Thoracic aorta (tissue), 2 donors: ENCODE data around the gene KCNH8. TPM values are rescaled to one million over a fixed set of nuclear protein-coding genes. Genes with fewer than 3 reads are reported as not detected.

Experiments used
- ATAC-seq: fragments of 150-250 bp; one replicate; pipeline ENCODE4 v1.8.0; 2017; ENCODE audit warnings: low read depth; ENCODE audit not compliant: insufficient number of reproducible peaks, low FRiP score
- DNase-seq: peaks from one replicate; pipeline ENCODE4 v3.0.0-alpha.2; 2020; ENCODE audit warnings: low spot score
- H3K27ac ChIP-seq, 2 donors: fragments of 200-600 bp; sonication (generic); 1 replicate in 1 of 2; 2 replicates in 1 of 2; pipeline ENCODE4 v1.5.1; 2016; ENCODE audit warnings: mild to moderate bottlenecking in 2 of 2, moderate library complexity in 2 of 2
- H3K27me3 ChIP-seq: fragments of 200-600 bp; sonication (generic); replicated peaks from 2 replicates; pipeline ENCODE4 v1.6.0; 2016; ENCODE audit warnings: mild to moderate bottlenecking; ENCODE audit not compliant: insufficient read depth
- H3K36me3 ChIP-seq: fragments of 200-600 bp; sonication (generic); one replicate; pipeline ENCODE4 v1.5.1; 2016
- H3K4me1 ChIP-seq, 2 donors: fragments of 200-600 bp; sonication (generic); 1 replicate in 1 of 2; 2 replicates in 1 of 2; pipeline versions ENCODE4 v1.5.1 to v1.6.0; 2016; ENCODE audit warnings: low read depth in 2 of 2, mild to moderate bottlenecking in 1 of 2; ENCODE audit not compliant: control insufficient read depth in 1 of 2
- H3K4me3 ChIP-seq: fragments of 200-600 bp; sonication (generic); 2 replicates; pipeline ENCODE4 v1.5.1; 2016; ENCODE audit warnings: mild to moderate bottlenecking
- H3K9me3 ChIP-seq: fragments of 200-600 bp; sonication (generic); 2 replicates; pipeline ENCODE4 v1.5.1; 2016
- total RNA-seq, 2 donors: library from RNA; depleted of rRNA; stranded (reverse); fragments of >200 nt; gene quantifications; one replicate each; pipeline versions ENCODE4 v1.1.0 to v1.2.3, GENCODE V29; 2016
- TF ChIP-seq, protein P1 (sequence below): fragments of 200-600 bp; sonication (generic); IDR thresholded peaks from one replicate; pipeline ENCODE4 v1.5.1; 2019; ENCODE audit warnings: antibody characterized with exemption

Gene KCNH8
- total RNA-seq, 2 donors from 2014 or later: 0.07 TPM; not detected in 1

DNA sequence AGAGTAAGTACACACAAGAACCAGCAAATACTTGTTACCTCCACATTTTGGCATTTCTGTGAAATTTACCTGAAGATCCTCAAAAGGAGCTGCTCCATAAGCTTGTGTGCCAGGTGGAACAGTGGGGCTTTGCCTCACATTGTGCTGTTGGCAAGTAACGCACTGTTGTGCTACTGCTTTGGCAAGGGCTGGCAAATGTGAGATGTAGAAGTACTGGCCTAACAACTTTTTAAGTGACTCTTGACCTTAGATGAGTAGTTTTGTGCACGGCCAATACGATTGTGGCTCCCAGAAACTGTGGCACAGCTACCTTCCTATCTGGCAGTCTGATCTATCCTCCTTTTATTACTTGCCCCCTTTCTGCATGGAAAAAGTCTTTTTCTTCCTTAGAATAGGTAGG lies 337.0 kb downstream of the KCNH8 start:
- ATAC-seq (no peak), DNase-seq (no peak)
- Histone ChIP-seq H3K27ac (no peak overlapping the region), H3K36me3 (no peaks in the 10 kb centered on the region), H3K4me3 (no peak overlapping the region), H3K27me3 (no peaks in the 10 kb centered on the region), H3K4me1 (no peaks in the 10 kb centered on the region), H3K9me3 (no peaks in the 10 kb centered on the region)
- TF ChIP-seq, protein P1, sequence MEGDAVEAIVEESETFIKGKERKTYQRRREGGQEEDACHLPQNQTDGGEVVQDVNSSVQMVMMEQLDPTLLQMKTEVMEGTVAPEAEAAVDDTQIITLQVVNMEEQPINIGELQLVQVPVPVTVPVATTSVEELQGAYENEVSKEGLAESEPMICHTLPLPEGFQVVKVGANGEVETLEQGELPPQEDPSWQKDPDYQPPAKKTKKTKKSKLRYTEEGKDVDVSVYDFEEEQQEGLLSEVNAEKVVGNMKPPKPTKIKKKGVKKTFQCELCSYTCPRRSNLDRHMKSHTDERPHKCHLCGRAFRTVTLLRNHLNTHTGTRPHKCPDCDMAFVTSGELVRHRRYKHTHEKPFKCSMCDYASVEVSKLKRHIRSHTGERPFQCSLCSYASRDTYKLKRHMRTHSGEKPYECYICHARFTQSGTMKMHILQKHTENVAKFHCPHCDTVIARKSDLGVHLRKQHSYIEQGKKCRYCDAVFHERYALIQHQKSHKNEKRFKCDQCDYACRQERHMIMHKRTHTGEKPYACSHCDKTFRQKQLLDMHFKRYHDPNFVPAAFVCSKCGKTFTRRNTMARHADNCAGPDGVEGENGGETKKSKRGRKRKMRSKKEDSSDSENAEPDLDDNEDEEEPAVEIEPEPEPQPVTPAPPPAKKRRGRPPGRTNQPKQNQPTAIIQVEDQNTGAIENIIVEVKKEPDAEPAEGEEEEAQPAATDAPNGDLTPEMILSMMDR: no peak

DNA sequence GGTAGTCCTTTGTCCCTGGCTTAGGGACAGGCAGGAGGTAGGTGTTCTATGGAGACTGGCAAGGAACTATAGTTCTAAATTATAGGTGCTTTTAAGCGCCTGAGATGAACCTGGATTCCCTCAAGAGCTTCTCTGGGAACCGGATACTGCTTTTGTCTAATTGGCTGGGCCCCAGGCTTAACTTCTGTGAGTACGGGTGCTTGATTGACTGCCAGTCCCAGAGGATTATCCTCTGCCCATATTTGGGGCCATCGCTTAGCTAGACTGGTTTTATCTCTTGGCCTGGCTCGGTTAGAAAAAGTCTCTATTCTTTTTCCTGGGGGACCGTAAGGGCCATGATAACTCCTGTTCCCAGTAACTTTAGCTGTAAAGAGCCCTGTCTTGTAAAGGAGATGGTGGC lies 339.1 kb downstream of the KCNH8 start:
- Histone ChIP-seq H3K36me3 (no peaks in the 10 kb centered on the region), H3K4me1 (no peaks in the 10 kb centered on the region), H3K4me3 (no peak overlapping the region), H3K9me3 (no peaks in the 10 kb centered on the region), H3K27ac (no peak overlapping the region), H3K27me3 (no peaks in the 10 kb centered on the region)
- TF ChIP-seq, protein P1: no peak
- DNase-seq (no peak), ATAC-seq (no peak)

DNA sequence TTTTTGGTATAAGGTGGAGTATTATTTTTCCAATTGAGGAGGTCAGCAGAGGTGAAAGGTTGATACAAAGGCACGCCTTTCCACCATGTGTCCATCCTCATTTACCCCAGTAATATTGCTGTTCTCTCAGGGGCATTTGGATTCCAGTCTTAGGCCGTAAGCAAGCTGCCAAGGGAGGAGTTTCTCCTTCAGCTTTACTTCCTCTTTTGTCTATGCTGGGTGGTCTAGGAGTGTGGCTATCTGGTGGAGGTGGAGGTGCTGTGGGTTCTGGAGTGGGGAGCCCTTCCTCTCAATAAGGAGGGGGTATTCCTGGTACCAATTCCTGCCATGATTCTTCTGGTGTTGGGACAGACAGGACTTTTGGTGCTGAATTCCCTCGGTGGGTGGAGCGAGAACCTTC lies 340.6 kb downstream of the KCNH8 start:
- no peak for DNase-seq

DNA sequence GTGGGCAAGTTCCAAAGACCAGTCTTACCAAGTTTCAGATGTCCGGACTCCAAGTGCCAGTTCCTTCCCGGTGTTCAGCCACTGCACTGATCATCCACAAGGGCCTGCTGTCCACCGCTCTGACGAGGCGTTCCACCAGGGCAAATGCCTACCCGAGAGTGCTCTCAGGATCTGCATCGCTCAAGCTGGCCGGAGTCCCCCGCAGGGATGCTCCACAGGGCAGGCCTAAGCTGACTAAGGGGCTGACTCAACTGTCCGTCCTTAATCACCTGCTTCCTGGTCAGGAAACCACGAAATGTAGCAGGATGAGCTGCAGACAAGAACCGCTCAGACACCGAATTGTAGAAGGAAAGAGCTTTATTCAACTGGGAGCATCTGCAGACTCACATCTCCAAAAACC lies 341.6 kb downstream of the KCNH8 start:
- H3K4me3 ChIP-seq: no peak overlapping the region
- ATAC-seq (no peak), DNase-seq (no peak)
- no peak overlapping the region for H3K27ac ChIP-seq
- H3K36me3 ChIP-seq: no peaks in the 10 kb centered on the region
- no peaks in the 10 kb centered on the region for H3K27me3 ChIP-seq
- no peaks in the 10 kb centered on the region for H3K4me1 ChIP-seq
- H3K9me3 ChIP-seq: no peaks in the 10 kb centered on the region
- TF ChIP-seq, protein P1: no peak

More for the DNA sequence above, 340.6 kb downstream of the KCNH8 start:
- no peak overlapping the region for H3K4me3 ChIP-seq
- TF ChIP-seq, protein P1: no peak
- H3K27me3 ChIP-seq: no peaks in the 10 kb centered on the region
- ATAC-seq: no peak
- H3K36me3 ChIP-seq: no peaks in the 10 kb centered on the region
- no peaks in the 10 kb centered on the region for H3K4me1 ChIP-seq
- H3K27ac ChIP-seq: no peak overlapping the region
- H3K9me3 ChIP-seq: no peaks in the 10 kb centered on the region

DNA sequence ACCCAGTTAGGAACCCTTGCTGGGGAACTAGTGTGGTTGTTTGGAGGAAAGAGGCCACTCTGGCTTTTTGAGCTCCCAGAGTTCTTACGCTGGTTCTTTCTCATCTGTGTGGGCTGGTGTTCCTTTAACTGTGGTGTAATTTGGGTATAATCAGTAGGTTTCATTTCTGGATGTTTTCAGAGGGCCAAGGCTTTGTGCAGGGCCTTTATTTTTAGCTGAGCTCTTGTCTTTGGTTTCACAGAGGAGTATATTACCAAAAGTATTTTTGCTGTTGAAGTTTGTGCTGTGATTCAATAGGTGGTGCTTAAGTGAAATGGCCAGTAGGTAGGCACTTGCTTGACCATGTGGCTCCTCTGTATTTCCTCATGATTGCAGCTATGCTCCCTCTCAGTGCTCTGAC lies 357.9 kb downstream of the KCNH8 start:
- no peak for ATAC-seq
- H3K4me1 ChIP-seq: no peaks in the 10 kb centered on the region
- no peak overlapping the region for H3K27ac ChIP-seq

More for the DNA sequence above, 357.9 kb downstream of the KCNH8 start:
- H3K36me3 ChIP-seq: no peaks in the 10 kb centered on the region
- H3K27me3 ChIP-seq: no peaks in the 10 kb centered on the region
- DNase-seq: no peak
- H3K4me3 ChIP-seq: no peak overlapping the region
- TF ChIP-seq, protein P1: no peak
- H3K9me3 ChIP-seq: no peaks in the 10 kb centered on the region
